DMS153 treated with DMSO at 0.1 percent for 48 hours (cell line): ENCODE results near the gene PIGV.
"Not testable (repeated sequence)": the region's sequence is repeated elsewhere in the genome, so short reads cannot be mapped to it uniquely, and the experiment has no call there.

Source experiments
- DNase-seq: peaks from one replicate; lab custom pipeline; 2025; ENCODE audit not compliant: unreplicated experiment; lab: John Stamatoyannopoulos, UW

Gene PIGV

DNA sequence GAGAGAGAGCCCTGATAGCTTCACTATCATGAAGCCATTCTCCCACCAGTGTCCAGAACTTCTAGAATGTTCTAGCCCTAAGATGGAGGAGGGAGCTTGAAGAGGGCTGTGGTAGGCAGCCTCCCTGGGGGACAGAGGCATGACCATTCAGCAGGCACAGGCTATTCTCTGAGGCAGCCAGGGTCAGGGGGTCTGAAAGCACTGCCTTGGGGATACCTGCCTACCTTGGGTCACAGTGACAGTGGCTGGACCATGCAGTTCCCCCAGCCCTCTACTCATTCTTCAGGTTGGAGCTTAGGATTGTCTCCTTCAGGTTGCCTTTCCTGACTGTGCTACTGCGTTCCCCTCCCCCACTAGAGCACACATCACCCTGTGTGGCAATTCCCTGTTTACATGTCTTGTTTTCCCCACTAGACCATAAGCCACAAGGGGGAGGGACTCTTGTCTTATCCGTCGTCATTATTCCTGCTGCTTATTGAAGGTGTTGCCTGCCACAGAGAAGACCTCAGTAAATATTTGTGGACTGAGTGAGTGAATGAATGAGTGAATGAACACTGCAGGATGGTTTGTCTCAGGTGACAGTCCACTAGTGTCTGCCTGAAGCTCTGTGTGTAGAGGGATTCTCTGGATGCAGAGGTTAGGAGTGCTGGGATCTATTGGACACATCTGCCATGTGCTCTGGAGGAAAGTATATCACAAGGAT lies 43.9 kb downstream of the PIGV start:
- DNase-seq = no peak

DNA sequence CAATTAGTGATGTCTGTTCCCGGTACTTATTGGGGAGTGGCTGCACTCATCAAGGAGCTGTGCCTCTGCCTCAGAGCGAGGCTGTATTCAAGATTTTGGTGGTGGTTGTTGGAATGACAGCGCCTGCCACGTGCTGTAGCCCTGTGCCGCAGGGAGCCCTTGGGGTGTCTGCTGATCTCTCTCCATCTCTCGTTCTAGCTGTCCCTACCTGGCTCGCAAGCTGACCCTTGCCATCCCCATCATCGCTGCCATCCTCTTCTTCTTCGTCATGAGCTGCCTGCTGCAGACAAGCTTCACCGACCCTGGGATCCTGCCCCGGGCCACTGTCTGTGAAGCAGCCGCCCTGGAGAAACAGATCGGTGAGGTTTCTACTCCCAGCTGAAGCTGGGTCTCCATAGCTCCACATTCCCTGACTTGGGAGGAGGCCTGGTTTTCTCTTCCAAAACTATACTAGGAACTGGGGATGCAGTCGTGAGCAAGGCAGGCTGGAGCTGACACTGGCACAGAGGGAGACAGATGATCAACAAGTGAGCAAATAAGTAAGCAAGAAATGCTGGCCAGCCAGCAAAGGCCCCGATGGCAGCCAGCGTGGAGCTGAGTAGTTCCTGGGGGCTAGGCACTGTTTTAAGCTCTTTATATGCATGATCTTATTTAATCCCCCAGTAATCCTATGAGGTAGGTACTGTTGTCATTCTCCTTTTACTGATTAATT lies 44.7 kb downstream of the PIGV start:
- no peak for DNase-seq

DNA sequence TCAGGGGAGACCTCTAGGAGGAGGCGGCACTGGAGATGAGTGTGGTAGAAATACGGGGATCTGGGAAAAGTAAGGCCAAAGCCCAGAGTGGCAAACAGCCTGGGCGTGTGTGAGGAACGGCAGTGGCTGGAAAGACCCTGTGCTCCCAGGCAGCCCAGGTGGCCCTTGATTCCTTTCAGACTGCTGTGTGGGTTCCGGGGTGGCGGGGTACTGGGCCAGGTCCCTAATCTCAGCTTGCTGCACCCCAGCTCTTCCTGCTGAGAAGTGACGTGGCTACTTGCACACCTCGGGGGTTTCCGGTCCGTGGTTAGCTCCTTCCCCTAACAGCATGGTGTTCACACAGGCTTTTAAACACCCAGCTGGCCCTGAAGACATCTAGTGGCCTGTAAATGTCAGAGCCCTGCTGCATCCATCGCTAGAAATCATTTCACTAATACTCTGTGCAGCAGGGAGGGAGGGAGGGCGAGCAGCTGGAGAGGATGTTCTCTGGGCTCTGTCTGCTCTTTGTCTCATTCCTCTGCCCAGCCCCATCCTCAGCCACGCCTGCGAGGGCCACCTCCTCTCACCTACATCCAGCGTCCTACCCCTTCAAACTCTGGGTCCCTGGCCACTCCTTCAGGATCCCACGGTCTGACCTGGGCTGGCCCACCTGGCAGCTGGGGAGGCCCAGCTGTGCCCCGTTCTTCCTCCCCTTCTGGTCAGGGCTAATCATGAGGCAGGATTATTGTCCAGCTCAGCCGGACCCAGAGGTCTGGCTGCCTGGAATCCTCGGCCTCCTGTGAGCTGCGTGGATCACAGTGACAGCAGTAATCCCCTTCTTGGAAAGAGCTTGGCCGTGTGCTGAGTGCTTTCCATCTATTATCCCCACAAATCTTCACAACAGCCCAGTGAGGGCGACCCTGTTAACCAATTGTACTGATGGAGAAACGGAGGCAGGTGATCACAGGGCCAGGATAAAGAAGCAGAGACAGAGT lies 46.0 kb downstream of the PIGV start:
- DNase-seq = no peak

DNA sequence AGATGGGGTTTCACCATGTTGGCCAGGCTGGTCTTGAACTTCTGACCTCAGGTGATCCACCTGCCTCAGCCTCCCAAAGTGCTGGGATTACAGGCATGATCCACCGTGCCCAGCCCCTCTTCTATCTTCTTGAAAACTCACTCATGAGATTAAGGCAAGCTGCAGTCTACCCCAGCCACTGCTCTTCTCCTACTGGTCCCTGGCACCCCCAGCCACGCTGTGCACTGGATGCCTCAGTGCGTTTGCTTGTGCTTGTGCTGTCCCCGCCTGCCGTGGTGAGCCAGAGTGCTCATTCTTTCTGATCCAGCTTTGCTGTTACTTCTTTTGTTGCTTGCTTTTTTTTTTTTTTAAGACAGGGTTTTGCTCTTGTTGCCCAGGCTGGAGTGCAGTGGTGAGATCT lies 49.9 kb downstream of the PIGV start:
- DNase-seq = not testable (repeated sequence)

DNA sequence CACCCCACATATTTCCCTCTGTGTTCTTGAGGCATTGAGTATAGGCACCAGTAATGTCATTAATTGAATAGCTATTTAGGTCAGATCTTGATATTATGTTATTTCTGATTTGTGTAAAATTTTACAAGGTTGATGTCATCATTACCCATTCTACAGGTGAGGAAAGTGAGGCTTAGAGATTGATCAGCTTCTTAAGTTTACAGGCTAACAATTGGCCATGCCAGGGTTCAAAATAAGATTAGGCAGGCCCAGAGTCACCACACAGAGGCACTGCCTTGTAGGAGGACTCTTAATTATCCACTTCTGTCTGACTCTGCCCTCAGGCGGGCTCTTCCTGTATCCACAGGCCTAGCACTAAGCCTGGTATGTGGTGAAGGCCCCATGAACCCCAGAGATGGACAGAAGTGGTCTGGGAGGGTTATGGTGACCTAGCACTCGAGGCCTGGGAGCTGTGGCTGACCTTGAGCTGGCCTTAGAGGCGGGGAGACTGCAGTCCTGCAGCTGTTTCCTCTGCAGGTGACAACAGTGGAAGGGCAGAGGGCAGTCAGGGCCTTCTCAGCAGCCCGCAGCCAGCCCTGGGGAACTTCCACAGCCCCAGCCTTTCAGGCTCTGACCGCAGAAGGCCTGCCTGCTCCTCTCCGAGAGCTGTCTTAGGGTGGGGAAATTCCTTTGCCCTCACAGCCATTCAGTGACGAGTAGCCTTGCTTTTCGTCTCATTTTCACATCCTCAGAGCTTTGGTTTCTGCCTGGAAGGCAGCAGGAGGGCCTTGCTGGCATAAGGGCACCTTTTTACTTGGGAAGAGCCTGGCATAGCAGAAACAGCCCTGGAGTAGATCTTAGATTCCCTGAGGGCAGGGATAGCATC lies 51.0 kb downstream of the PIGV start:
- DNase-seq = no peak

DNA sequence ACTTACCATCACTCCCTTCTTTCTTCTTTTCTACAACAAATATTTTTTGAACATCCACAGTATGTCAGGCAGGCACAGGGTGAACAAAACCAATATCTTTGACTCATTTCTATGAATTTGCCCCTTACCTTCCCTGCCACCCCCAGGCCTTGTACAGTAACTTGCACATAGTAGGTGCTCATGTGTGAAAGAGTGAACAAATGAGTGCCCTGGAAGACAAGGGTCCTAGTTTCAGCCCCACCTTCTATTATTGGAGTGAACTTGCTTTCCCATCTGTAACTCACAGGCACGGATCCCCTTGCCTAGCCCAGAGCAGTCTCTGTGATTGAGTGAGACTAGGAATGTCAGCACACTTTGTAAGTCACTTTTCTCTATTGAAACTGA lies 51.6 kb downstream of the PIGV start:
- no peak for DNase-seq

DNA sequence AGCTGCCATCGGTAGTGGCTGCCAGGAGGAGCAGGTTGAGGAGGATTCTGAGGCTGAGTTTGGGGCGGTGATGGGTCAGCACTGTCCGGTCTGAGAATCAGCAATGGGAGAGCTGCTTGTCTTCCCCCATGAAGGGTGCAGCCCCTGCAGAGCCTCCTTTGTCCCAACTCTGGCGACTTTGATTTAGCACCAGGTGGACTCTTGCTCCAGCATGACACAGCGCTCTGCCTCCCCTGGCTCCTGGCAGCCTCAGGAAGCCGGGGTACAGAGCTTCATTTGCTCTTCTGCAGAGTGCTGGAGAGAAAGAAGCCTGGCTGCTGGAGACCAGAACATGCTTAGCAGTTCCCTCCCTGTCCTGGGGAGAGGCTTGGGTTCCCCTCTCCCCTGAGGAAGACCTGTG lies 52.0 kb downstream of the PIGV start:
- no peak for DNase-seq

DNA sequence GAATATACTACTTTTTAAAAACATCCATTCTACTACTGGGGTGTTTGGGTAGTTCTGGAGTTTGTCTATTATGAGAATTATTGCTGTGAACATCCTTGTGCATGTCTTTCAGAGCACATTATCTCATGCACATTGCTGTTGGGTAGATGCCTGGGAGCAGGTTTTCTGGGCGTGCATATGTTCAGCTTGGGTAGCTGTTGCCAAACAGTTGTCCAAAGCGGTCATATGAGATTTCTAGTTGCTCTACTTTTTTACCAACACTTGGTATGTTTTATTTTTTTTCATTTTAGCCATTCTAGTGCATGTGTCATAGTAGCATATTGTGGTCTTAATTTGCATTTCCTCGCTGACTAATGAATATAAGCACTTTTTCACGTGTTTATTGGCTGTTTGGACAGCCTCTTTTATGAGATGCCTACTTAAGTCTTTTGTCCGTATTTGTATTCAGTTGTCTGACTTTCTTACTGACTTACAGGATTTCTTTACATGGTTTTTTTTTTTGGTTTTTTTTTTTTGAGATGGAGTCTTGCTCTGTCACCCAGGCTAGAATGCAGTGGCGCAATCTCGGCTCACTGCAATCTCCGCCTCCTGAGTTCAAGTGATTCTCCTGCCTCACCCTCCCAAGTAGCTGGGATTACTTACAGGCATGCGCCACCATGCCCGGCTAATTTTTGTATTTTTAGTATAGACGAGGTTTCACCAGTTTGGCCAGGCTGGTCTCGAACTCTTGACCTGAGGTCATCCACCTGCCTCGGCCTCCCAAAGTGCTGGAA lies 56.9 kb downstream of the PIGV start:
- DNase-seq = no peak

DNA sequence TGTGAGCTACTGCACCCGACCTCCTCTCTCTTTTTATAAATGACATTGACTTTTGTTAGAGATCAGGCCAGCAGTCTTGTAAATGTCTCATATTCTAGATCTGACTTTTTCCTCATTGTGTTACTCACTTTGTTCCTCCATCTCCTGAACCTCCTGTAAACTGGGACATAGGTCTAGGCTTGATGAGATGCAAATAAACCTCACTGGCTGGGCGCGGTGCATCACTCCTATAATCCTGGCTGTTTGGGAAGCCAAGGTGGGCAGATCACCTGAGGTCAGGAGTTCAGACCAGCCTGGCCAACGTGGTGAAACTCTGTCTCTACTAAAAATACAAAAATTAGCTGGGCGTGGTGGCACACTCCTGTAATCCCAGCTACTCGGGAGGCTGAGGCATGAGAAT lies 60.1 kb downstream of the PIGV start:
- not testable (repeated sequence) for DNase-seq
